OCI-LY7 (cell line): ENCODE data around the gene CCDC74A. TPM values are rescaled to one million over a fixed set of nuclear protein-coding genes. Genes with fewer than 3 reads are reported as not detected.
"Not testable (repeated sequence)": the region's sequence is repeated elsewhere in the genome, so short reads cannot be mapped to it uniquely, and the experiment has no call there.

Experiments
- BruUV-seq: library from RNA; stranded (reverse); fragments of 400-500 nt; replicated peaks from 2 replicates; lab custom pipeline; 2021; lab: Mats Ljungman, UMichigan
- CTCF ChIA-PET: fragments of 300-600 bp; sonication (Branson Sonifier 250); formaldehyde crosslinking; loops from one replicate; lab custom pipeline; 2022; ENCODE audit warnings: antibody characterized with exemption; ENCODE audit not compliant: unreplicated experiment; lab: Charles Lee
- POLR2A ChIA-PET: fragments of 300-600 bp; sonication (Branson Sonifier 250); formaldehyde crosslinking; loops from one replicate; lab custom pipeline; 2022; ENCODE audit warnings: antibody characterized with exemption; lab: Charles Lee
- DNase-seq: peaks from one replicate; pipeline ENCODE4 v3.0.0-alpha.2; 2015; ENCODE audit warnings: low spot score
- H2AFZ ChIP-seq: fragments of 200-600 bp; sonication (generic), shearing (Covaris generic); 2 replicates; pipeline ENCODE4 v1.6.1; 2014; ENCODE audit warnings: mild to moderate bottlenecking, antibody characterized with exemption, low read length, moderate library complexity
- H3K27ac ChIP-seq: fragments of 200-600 bp; sonication (generic); 2 replicates; pipeline ENCODE4 v1.5.1; 2014; ENCODE audit warnings: mixed run types, low read depth, mild to moderate bottlenecking, moderate library complexity, low read length, inconsistent platforms; ENCODE audit not compliant: poor library complexity, severe bottlenecking
- H3K36me3 ChIP-seq: fragments of 200-600 bp; sonication (generic); 2 replicates; pipeline ENCODE4 v1.6.1; 2014; ENCODE audit warnings: mild to moderate bottlenecking, antibody characterized with exemption, low read length, moderate library complexity, mixed read lengths; ENCODE audit not compliant: insufficient read depth
- H3K4me1 ChIP-seq: fragments of 200-600 bp; sonication (generic); 2 replicates; pipeline ENCODE4 v1.5.1; 2014; ENCODE audit warnings: mild to moderate bottlenecking, low read length; ENCODE audit not compliant: insufficient read depth, poor library complexity, severe bottlenecking
- H3K4me2 ChIP-seq: fragments of 200-600 bp; sonication (generic); 2 replicates; pipeline ENCODE4 v1.6.1; 2014; ENCODE audit warnings: mild to moderate bottlenecking, low read length
- H3K4me3 ChIP-seq: fragments of 200-600 bp; sonication (generic); 2 replicates; pipeline ENCODE4 v1.5.1; 2014; ENCODE audit warnings: mild to moderate bottlenecking, low read depth, low read length; ENCODE audit not compliant: poor library complexity, severe bottlenecking
- H3K79me2 ChIP-seq: fragments of 200-600 bp; sonication (generic); 2 replicates; pipeline ENCODE4 v1.6.1; 2016; ENCODE audit warnings: low read depth, mild to moderate bottlenecking, low read length, moderate library complexity, mixed read lengths; ENCODE audit not compliant: insufficient read depth
- H3K9me2 ChIP-seq: fragments of 200-600 bp; sonication (generic); 2 replicates; pipeline ENCODE4 v1.6.1; 2016; ENCODE audit warnings: mild to moderate bottlenecking, low read length, mixed read lengths; ENCODE audit not compliant: insufficient read depth
- H3K9me3 ChIP-seq: fragments of 200-600 bp; sonication (generic); 2 replicates; pipeline ENCODE4 v1.6.1; 2014; ENCODE audit warnings: mild to moderate bottlenecking, mixed run types, low read length, mixed read lengths
- H4K20me1 ChIP-seq: fragments of 200-600 bp; sonication (generic); 2 replicates; pipeline ENCODE4 v1.6.1; 2014; ENCODE audit warnings: mild to moderate bottlenecking, antibody characterized with exemption, low read length, moderate library complexity, mixed read lengths; ENCODE audit not compliant: insufficient read depth
- intact Hi-C: fragments of 100-400 bp; cut with micrococcal nuclease; formaldehyde crosslinking; loops from one replicate; pipeline ENCODE4 v1.10.0; 2022; ENCODE audit not compliant: unreplicated experiment
- total RNA-seq, 2 experiments: library from RNA; depleted of rRNA in 1 of 2; stranded (reverse); fragments of >200 nt in 1 of 2; shearing (Covaris generic) in 1 of 2; gene quantifications; 2 replicates each; pipeline ENCODE4 v1.2.3, GENCODE V29; 2014 to 2022
- TF ChIP-seq, protein P1 (sequence below): fragments of 200-600 bp; sonication (generic); conservative IDR thresholded peaks from 2 replicates; pipeline ENCODE4 v1.5.1; 2014; ENCODE audit warnings: mild to moderate bottlenecking, antibody characterized with exemption, low read length, moderate library complexity, mixed read lengths

CCDC74A gene
- total RNA-seq, 2 experiments from 2014 or later = 27.1 to 57.4 TPM

DNA sequence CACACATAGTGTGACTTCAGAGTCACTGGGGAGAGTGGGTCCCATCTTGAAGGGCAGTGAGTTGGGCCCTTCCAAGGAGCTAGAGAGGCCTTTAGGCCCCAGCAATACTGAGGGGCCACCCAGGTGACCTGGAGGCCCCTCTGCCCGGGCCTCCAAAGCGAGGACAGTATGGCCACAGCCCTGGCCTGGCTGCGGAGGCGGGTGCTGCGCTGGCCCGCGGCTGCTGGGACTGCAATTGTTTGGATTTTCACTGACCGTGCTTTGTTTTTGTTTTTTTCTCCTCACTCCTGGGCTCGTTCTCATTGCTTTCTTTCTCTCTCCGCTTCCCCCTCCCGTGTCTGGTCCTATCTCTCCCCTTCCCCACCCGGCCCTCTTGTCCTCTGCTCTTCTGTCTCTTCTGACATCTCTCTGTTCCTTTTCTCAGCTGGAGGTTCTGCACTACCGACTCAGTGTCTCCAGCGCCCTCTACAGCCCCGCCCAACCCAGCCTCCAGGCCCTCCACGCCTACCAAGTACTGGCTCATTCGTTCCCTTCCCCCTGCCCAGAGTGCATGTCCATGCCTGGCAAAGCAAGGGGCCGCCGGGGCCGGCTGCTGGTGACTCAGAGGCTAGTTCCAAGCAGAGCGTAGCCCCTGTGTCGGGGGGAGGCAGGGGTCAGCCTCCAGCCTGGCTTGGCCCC, 16.3 kb upstream of the CCDC74A start:
- H3K79me2 ChIP-seq, H2AFZ ChIP-seq, H3K4me3 ChIP-seq, CTCF ChIA-PET, H3K9me2 ChIP-seq, POLR2A ChIA-PET, DNase-seq, H3K4me2 ChIP-seq, BruUV-seq, intact Hi-C loops, H4K20me1 ChIP-seq, H3K27ac ChIP-seq, H3K4me1 ChIP-seq, H3K9me3 ChIP-seq: not testable (repeated sequence)
- TF ChIP-seq, protein P1, sequence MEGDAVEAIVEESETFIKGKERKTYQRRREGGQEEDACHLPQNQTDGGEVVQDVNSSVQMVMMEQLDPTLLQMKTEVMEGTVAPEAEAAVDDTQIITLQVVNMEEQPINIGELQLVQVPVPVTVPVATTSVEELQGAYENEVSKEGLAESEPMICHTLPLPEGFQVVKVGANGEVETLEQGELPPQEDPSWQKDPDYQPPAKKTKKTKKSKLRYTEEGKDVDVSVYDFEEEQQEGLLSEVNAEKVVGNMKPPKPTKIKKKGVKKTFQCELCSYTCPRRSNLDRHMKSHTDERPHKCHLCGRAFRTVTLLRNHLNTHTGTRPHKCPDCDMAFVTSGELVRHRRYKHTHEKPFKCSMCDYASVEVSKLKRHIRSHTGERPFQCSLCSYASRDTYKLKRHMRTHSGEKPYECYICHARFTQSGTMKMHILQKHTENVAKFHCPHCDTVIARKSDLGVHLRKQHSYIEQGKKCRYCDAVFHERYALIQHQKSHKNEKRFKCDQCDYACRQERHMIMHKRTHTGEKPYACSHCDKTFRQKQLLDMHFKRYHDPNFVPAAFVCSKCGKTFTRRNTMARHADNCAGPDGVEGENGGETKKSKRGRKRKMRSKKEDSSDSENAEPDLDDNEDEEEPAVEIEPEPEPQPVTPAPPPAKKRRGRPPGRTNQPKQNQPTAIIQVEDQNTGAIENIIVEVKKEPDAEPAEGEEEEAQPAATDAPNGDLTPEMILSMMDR = peak; percentile 45
- H3K36me3 ChIP-seq = peaks cover 65% of the 10 kb centered on the region

DNA sequence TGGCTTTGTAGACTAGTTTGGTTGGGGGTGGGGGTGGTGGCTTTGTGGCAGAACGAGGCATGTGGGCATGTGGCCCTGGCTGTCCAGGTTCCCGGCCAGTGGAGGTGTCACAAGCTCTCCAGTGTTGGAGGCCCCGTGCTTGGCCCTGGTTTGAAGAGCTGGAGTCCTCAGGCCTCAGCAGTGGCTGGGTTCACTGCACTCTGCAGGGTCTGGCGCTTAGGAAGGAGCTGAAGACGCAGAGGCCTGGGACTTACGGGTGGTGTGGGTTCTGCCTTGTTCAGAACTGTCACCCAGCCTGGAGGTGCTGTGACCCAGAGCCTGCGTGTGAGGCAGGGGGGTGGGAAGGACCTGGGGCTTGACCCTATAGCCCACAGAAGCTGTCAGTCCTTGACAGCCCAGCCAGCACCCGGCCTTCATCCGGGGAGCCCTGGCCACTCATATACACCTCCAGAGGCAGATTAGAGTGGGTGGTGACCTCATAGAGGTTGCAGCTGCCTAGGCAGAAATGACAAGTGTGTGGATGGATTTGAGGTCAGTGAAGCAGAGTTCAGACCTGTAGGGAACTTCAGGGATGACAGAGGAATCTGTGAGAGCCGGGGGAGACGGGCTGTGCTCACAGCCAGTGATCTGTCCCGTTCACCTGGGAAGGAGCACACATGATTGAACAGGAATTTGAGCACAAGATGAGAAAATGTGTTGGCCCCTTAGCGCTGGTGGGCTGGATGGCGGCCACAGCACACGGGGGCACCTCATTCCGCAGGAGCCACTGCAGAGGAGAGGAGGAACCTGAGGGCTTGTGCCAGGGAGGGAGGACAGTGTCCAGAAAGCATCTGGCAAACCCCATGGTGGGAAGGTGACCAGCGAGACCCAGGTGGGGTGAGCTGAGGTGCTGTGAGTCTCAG, 15.5 kb upstream of the CCDC74A start:
- H3K27ac ChIP-seq, H3K9me3 ChIP-seq, H3K79me2 ChIP-seq, BruUV-seq, H4K20me1 ChIP-seq, H3K4me2 ChIP-seq, H3K4me3 ChIP-seq, H3K4me1 ChIP-seq, CTCF ChIA-PET, DNase-seq, intact Hi-C loops, H3K9me2 ChIP-seq, POLR2A ChIA-PET, H2AFZ ChIP-seq: not testable (repeated sequence)
- peaks cover 62% of the 10 kb centered on the region for H3K36me3 ChIP-seq
- TF ChIP-seq, protein P1 = 0 out of 2 replicates have a peak, but pooled peaks have one; percentile 7

DNA sequence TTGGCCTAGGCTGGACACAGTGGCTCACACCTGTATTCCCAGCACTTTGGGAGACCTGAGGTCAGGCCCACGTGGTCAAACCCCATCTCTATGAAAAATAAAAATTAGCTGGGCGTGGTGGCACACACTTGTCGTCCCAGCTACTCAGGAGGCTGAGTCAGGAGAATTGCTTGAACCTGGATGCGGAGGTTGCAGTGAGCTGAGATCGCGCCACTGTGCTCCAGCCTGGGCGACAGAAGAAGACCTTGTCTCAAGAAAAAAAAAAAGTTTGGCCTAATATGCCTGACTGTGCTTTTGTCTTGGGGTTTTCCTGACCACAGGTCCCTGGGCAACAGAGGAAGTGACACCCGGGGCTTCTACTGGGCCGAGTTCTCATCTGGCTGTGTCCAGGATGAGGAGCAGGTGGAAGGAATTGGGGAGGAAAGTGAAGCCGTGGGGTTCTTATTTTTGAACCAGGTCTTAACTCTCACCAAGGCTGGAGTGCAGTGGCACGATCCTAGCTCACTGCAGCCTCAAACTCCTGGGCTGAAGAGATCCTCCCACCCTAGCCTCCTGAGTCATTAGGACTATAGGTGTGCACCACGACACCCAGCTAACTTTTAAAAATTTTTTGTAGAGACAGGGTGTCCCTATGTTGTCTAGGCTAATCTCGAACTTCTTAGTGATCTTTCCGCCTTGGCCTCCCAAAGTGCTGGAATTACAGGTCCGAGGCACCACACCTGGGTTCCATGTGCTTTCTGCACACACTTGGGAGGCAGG, 13.1 kb upstream of the CCDC74A start:
- POLR2A ChIA-PET, H3K4me2 ChIP-seq, H3K9me2 ChIP-seq, H4K20me1 ChIP-seq, H3K4me3 ChIP-seq, H3K9me3 ChIP-seq, H2AFZ ChIP-seq, BruUV-seq, intact Hi-C loops, CTCF ChIA-PET, DNase-seq, H3K4me1 ChIP-seq, H3K79me2 ChIP-seq, H3K27ac ChIP-seq: not testable (repeated sequence)
- peaks cover 61% of the 10 kb centered on the region for H3K36me3 ChIP-seq

DNA sequence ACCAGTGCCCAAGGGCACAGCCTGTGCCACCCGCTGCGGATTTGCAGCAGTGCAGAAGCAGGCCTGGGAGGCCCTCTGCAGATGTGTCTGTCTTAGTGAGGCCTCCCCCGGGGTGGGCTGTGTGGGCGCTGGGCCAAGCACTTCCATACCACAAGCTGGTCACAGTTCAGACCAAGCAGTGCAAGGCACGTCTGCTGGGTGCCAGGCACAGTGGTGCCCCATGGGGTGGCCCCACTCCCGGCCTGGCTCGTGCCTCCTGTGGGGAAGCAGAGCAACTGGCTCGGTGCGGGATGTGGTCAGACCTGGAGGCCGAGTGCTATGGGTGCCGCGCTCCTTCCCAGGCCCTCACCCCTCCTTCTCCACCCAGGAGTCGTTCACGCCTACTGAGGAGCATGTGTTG, 12.5 kb upstream of the CCDC74A start:
- H3K9me2 ChIP-seq, intact Hi-C loops, H3K4me2 ChIP-seq, POLR2A ChIA-PET, H2AFZ ChIP-seq, H3K27ac ChIP-seq, DNase-seq, BruUV-seq, H3K4me3 ChIP-seq, H3K9me3 ChIP-seq, H3K4me1 ChIP-seq, H3K79me2 ChIP-seq, CTCF ChIA-PET, H4K20me1 ChIP-seq: not testable (repeated sequence)
- peaks cover 64% of the 10 kb centered on the region for H3K36me3 ChIP-seq
